Transverse colon (tissue), 4 donors: Measurements from ENCODE around the gene SCYL2.

ENCODE experiments used
- EP300 ChIP-seq: sonication (generic); formaldehyde crosslinking; IDR thresholded peaks from one replicate; pipeline ENCODE4 v1.6.1; 2017; ENCODE audit warnings: antibody characterized with exemption, low read depth
- POLR2A ChIP-seq: fragments of 450-650 bp; IDR thresholded peaks from one replicate; pipeline ENCODE4 v1.6.1; 2016; ENCODE audit warnings: antibody characterized with exemption, mild to moderate bottlenecking, moderate library complexity
- POLR2AphosphoS5 ChIP-seq, 3 donors: sonication (generic); formaldehyde crosslinking; IDR thresholded peaks; one replicate each; pipeline ENCODE4 v1.6.1; 2016; ENCODE audit warnings: antibody characterized with exemption in 3 of 3
- TF ChIP-seq, protein P1 (sequence below), 5 experiments: fragments of 200-600 bp in 3 of 5; fragments of 450-650 bp in 2 of 5; sonication (generic) in 3 of 5; IDR thresholded peaks; 1 replicate in 2 of 5; 2 replicates in 3 of 5; pipeline ENCODE4 v1.5.1; 2016 to 2017; ENCODE audit warnings: antibody characterized with exemption in 5 of 5, inconsistent platforms in 3 of 5, mild to moderate bottlenecking in 2 of 5, moderate library complexity in 1 of 5

DNA sequence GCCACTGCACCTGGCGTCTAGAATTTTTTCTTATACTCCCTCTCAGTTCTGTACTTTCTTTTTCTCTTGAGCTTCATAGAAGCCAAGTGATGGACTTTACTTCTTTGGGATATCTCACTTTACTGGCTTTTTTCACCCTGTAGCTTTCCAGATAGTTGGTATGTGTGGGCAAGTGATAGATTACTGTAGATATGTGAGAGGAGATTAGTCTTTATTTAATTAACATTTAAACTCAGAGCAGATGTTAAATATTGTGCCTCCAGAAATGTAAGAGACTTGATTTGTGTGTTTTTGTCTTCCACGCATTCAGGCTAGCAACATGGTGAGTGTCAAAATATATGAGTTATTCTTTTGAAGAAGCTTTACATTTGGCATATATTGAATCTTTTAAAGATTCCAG lies 50.4 kb downstream of the SCYL2 start:
- TF ChIP-seq, protein P1, sequence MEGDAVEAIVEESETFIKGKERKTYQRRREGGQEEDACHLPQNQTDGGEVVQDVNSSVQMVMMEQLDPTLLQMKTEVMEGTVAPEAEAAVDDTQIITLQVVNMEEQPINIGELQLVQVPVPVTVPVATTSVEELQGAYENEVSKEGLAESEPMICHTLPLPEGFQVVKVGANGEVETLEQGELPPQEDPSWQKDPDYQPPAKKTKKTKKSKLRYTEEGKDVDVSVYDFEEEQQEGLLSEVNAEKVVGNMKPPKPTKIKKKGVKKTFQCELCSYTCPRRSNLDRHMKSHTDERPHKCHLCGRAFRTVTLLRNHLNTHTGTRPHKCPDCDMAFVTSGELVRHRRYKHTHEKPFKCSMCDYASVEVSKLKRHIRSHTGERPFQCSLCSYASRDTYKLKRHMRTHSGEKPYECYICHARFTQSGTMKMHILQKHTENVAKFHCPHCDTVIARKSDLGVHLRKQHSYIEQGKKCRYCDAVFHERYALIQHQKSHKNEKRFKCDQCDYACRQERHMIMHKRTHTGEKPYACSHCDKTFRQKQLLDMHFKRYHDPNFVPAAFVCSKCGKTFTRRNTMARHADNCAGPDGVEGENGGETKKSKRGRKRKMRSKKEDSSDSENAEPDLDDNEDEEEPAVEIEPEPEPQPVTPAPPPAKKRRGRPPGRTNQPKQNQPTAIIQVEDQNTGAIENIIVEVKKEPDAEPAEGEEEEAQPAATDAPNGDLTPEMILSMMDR (IDR thresholded peaks at IDR 0.05), result no peak
- TF ChIP-seq POLR2A (no peak), EP300 (no peak), POLR2AphosphoS5 (IDR thresholded peaks at IDR 0.05) (no peak)
